Thoracic aorta (tissue), 2 donors: ENCODE measurements around the gene SLC39A10. TPM values are rescaled to one million over a fixed set of nuclear protein-coding genes. Genes with fewer than 3 reads are reported as not detected.

Source experiments
- ATAC-seq: fragments of 150-250 bp; one replicate; pipeline ENCODE4 v1.8.0; 2017; ENCODE audit warnings: low read depth; ENCODE audit not compliant: insufficient number of reproducible peaks, low FRiP score
- DNase-seq: peaks from one replicate; pipeline ENCODE4 v3.0.0-alpha.2; 2020; ENCODE audit warnings: low spot score
- H3K27ac ChIP-seq, 2 donors: fragments of 200-600 bp; sonication (generic); 1 replicate in 1 of 2; 2 replicates in 1 of 2; pipeline ENCODE4 v1.5.1; 2016; ENCODE audit warnings: mild to moderate bottlenecking in 2 of 2, moderate library complexity in 2 of 2
- H3K27me3 ChIP-seq: fragments of 200-600 bp; sonication (generic); replicated peaks from 2 replicates; pipeline ENCODE4 v1.6.0; 2016; ENCODE audit warnings: mild to moderate bottlenecking; ENCODE audit not compliant: insufficient read depth
- H3K36me3 ChIP-seq: fragments of 200-600 bp; sonication (generic); one replicate; pipeline ENCODE4 v1.5.1; 2016
- H3K4me1 ChIP-seq, 2 donors: fragments of 200-600 bp; sonication (generic); 1 replicate in 1 of 2; 2 replicates in 1 of 2; pipeline versions ENCODE4 v1.5.1 to v1.6.0; 2016; ENCODE audit warnings: low read depth in 2 of 2, mild to moderate bottlenecking in 1 of 2; ENCODE audit not compliant: control insufficient read depth in 1 of 2
- H3K4me3 ChIP-seq: fragments of 200-600 bp; sonication (generic); 2 replicates; pipeline ENCODE4 v1.5.1; 2016; ENCODE audit warnings: mild to moderate bottlenecking
- H3K9me3 ChIP-seq: fragments of 200-600 bp; sonication (generic); 2 replicates; pipeline ENCODE4 v1.5.1; 2016
- total RNA-seq, 2 donors: library from RNA; depleted of rRNA; stranded (reverse); fragments of >200 nt; gene quantifications; one replicate each; pipeline versions ENCODE4 v1.1.0 to v1.2.3, GENCODE V29; 2016
- TF ChIP-seq, protein P1 (sequence below): fragments of 200-600 bp; sonication (generic); IDR thresholded peaks from one replicate; pipeline ENCODE4 v1.5.1; 2019; ENCODE audit warnings: antibody characterized with exemption

SLC39A10 gene
- total RNA-seq, 2 donors from 2014 or later = 12.5 to 13.1 TPM

DNA sequence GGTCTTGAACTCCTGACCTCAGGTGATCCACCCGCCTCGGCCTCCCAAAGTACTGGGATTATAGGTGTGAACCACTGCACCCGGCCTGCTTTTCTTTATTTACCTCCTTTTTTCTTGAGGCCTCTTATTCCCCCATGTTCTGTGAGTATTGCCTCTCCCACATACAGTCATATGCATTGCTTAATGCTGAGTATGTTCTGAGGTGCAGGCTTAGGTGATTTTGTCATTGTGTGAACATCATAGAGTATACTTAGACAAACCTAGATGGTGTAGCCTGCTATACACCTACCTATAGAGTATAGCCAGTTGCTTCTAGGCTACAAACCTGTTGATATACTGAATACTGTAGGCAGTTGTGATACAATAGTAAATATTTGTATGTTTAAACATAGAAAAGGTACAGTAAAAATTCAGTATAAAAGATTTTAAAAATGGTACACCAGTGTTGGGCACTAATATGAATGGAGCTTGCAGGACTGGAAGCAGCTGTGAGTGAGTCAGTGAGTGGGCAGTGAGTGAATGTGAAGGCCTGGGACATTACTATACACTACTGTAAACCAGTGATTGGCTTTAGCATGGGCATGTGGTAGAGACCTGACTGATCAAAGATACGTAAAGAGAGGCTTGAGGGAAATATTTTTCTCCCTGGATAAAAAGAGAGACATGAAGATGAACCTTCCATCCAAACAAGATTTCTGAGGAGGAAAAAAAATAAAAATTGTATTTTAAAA lies 17.6 kb downstream of the SLC39A10 start:
- no peak overlapping the region for H3K4me3 ChIP-seq
- no peak overlapping the region for H3K27ac ChIP-seq
- no peaks in the 10 kb centered on the region for H3K4me1 ChIP-seq
- no peaks in the 10 kb centered on the region for H3K9me3 ChIP-seq
- no peak for DNase-seq
- no peaks in the 10 kb centered on the region for H3K36me3 ChIP-seq
- H3K27me3 ChIP-seq = no peaks in the 10 kb centered on the region
- TF ChIP-seq, protein P1, sequence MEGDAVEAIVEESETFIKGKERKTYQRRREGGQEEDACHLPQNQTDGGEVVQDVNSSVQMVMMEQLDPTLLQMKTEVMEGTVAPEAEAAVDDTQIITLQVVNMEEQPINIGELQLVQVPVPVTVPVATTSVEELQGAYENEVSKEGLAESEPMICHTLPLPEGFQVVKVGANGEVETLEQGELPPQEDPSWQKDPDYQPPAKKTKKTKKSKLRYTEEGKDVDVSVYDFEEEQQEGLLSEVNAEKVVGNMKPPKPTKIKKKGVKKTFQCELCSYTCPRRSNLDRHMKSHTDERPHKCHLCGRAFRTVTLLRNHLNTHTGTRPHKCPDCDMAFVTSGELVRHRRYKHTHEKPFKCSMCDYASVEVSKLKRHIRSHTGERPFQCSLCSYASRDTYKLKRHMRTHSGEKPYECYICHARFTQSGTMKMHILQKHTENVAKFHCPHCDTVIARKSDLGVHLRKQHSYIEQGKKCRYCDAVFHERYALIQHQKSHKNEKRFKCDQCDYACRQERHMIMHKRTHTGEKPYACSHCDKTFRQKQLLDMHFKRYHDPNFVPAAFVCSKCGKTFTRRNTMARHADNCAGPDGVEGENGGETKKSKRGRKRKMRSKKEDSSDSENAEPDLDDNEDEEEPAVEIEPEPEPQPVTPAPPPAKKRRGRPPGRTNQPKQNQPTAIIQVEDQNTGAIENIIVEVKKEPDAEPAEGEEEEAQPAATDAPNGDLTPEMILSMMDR = no peak
- no peak for ATAC-seq

DNA sequence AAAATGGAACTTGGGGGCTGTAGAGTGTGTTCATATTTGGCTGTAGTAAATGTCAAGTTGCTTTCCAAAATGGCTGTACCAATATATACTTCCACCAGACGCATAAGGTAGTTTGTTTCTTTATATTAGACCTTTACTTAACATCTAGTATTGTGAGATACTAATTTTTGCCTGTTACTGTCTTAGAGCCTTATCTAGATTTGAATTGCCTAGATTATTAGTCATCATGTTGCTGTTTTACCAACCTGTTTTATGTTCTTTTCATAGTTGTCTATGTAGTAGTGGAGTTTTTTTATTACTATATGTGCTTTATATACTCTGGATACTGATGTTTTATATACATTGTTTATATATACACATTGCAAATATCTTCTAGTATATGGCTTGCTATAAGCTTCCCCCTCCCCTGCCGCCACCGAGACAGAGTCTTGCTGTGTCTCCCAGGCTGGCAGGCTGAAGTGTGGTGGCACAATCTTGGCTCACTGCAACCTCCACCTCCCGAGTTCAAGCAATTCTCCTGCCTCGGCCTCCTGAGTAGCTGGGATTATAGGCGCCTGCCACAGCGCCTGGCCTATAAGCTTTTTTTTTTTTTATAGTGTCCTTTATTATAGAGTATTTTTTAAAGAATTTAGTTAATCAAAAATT lies 18.9 kb downstream of the SLC39A10 start:
- DNase-seq (no peak), ATAC-seq (no peak)
- Histone ChIP-seq H3K9me3 (no peaks in the 10 kb centered on the region), H3K27me3 (no peaks in the 10 kb centered on the region), H3K27ac (no peak overlapping the region), H3K36me3 (no peaks in the 10 kb centered on the region), H3K4me1 (no peaks in the 10 kb centered on the region), H3K4me3 (no peak overlapping the region)
- TF ChIP-seq, protein P1 = no peak

DNA sequence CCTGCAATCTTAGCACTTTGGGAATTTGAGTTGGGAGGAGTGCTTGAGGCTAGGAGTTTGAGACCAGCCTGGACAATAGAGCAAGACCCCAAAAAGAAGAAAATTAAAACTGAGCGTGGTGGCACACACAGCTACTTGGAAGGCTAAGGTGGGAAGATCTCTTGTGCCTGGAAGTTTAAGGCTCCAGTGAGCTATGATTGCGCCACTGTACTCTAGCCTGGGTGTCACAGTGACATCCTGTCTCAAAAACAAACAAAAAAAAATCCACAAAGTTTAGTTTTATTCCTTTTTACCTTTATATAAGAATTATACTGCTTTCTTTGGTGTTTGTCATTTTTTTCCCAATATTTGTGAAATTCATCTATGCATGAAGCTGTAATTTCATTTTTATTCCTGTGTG lies 20.3 kb downstream of the SLC39A10 start:
- Histone ChIP-seq H3K4me3 (no peak overlapping the region), H3K36me3 (no peaks in the 10 kb centered on the region), H3K9me3 (no peaks in the 10 kb centered on the region), H3K4me1 (no peaks in the 10 kb centered on the region), H3K27ac (no peak overlapping the region), H3K27me3 (no peaks in the 10 kb centered on the region)
- DNase-seq (no peak), ATAC-seq (no peak)
- TF ChIP-seq, protein P1 = no peak

DNA sequence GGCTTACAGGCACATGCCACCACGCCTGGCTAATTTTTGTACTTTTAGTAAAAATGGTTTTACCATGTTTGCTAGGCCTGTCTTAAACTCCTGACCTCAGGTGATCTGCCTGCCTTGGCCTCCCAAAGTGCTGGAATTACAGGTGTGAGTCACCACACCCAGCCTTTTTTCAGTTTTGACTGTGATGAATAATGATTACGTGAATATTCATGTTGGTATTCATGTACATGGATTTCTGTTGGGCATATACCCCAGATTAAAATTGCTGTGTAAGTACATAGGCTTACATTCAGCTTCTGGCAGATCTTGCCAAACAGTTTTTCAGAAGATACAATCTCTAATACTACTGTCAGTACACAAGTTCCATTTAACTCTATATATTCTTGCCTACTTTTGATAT lies 20.9 kb downstream of the SLC39A10 start:
- Histone ChIP-seq H3K36me3 (no peaks in the 10 kb centered on the region), H3K9me3 (no peaks in the 10 kb centered on the region), H3K27me3 (no peaks in the 10 kb centered on the region), H3K4me3 (no peak overlapping the region), H3K27ac (no peak overlapping the region), H3K4me1 (no peaks in the 10 kb centered on the region)
- ATAC-seq (no peak), DNase-seq (no peak)
- TF ChIP-seq, protein P1 = no peak

DNA sequence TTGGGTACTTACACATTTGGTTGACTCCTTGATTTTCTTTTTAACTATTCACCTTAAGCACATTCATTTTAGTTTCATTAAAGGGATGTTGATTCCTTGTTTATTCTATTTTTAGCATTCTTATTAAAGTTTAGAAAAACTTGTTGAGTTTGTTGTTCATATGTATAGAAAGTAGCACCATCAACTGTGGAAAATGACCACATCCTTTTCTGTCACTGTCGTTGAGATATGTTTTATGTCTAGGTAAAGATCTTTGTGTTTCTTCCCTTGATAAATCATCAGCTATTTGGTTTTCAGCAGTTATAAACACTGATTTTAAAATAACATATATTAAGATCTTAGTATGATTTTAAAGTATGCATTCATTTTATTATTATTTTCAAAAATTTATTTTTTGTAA lies 25.1 kb downstream of the SLC39A10 start:
- no peaks in the 10 kb centered on the region for H3K27me3 ChIP-seq
- H3K4me1 ChIP-seq = no peaks in the 10 kb centered on the region
- ATAC-seq (no peak), DNase-seq (no peak)
- H3K9me3 ChIP-seq = no peaks in the 10 kb centered on the region
- H3K4me3 ChIP-seq = no peak overlapping the region
- no peaks in the 10 kb centered on the region for H3K36me3 ChIP-seq
- no peak overlapping the region for H3K27ac ChIP-seq
- TF ChIP-seq, protein P1 = no peak
